ENCODE data around the gene THADA.

THADA gene

GRCh38 chr2:43459446-43460173, 136.2 kb downstream of the THADA start:
- peaks cover 6% of the 10 kb centered on the region for H3K36me3 ChIP-seq (ENCODE audit: insufficient read depth, insufficient read length, low read length)
- no peak overlapping the region for H3K9ac ChIP-seq (ENCODE audit: insufficient read length, low read depth)
- no peaks in the 10 kb centered on the region for H3K9me3 ChIP-seq (ENCODE audit: insufficient read depth, low read length)
- H3K4me3 ChIP-seq (ENCODE audit: insufficient read length, low read depth), result no peak overlapping the region
- DNase-seq (ENCODE audit: low read depth, low spot score), result no peak
- no peak for TF ChIP-seq YY1 (IDR thresholded peaks at IDR 0.05; ENCODE audit: insufficient read depth, insufficient read length)
- no peak for TF ChIP-seq SUZ12 (IDR thresholded peaks at IDR 0.05; ENCODE audit: extremely low read depth, insufficient read depth, insufficient read length)
- TF ChIP-seq ZNF274 (IDR thresholded peaks at IDR 0.05; ENCODE audit: low read depth, low read length), result no peak
- no peaks in the 10 kb centered on the region for H3K4me1 ChIP-seq (ENCODE audit: insufficient read depth, insufficient read length)
- no peaks in the 10 kb centered on the region for H3K27me3 ChIP-seq (ENCODE audit: insufficient read depth, insufficient read length)

- Histone ChIP-seq H3K9ac (ENCODE audit: insufficient read length, low read depth) (no peak overlapping the region), H3K4me3 (ENCODE audit: insufficient read length, low read depth) (no peak overlapping the region), H3K36me3 (ENCODE audit: insufficient read depth, insufficient read length, low read length) (peaks cover 6% of the 10 kb centered on the region), H3K4me1 (ENCODE audit: insufficient read depth, insufficient read length) (no peaks in the 10 kb centered on the region), H3K27me3 (ENCODE audit: insufficient read depth, insufficient read length) (no peaks in the 10 kb centered on the region), H3K9me3 (ENCODE audit: insufficient read depth, low read length) (no peaks in the 10 kb centered on the region)
- TF ChIP-seq ZNF274 (IDR thresholded peaks at IDR 0.05; ENCODE audit: low read depth, low read length), result no peak
- TF ChIP-seq SUZ12 (IDR thresholded peaks at IDR 0.05; ENCODE audit: extremely low read depth, insufficient read depth, insufficient read length), result no peak
- no peak for DNase-seq (ENCODE audit: low read depth, low spot score)
These were observed 137.7 kb downstream of the THADA start for GRCh38 chr2:43458014-43458628.

DNA sequence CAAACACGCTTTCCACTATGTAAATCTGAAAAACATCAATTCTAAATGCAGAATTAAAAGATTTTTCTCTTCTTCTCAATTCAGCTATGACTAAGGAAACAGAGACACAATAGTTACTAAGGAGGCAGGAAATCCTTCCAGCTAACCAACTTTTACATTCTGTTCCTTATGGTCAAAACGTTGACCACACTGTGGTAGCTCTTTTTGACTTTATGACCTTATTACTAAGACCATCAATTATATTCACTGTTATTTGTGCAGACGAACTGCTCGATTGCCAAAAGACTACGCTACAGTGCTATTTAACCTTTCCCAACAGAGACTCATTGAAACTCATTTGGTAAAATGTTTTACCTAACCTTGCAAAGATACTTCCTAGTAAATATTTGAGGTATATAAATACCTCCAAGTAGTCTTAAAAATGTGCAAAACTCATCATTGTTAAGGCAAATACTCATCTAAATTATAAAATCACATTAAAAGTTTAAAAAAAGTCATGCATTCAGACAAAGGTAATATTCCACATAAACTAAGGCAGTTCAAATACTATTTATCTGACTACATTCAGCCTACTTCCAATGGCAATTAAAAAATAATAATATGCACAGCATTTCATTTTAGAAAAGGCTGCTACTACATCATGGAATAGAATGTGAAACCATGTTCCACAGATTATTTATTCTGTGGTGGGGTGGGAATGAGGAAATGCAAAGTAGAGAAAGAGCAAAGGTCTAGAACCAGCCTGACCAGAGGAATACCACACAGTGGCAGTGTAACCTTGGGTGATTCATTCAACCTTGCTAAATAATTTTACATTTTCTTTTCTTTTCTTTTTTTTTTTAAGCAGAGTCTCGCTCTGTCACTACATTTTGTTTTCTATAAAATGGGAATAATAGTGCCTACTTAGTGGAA, 139.9 kb downstream of the THADA start:
- Histone ChIP-seq H3K4me1 (ENCODE audit: insufficient read depth, insufficient read length) (no peaks in the 10 kb centered on the region), H3K4me3 (ENCODE audit: insufficient read length, low read depth) (no peak overlapping the region), H3K36me3 (ENCODE audit: insufficient read depth, insufficient read length, low read length) (peaks cover 6% of the 10 kb centered on the region), H3K9me3 (ENCODE audit: insufficient read depth, low read length) (no peaks in the 10 kb centered on the region), H3K9ac (ENCODE audit: insufficient read length, low read depth) (no peak overlapping the region), H3K27me3 (ENCODE audit: insufficient read depth, insufficient read length) (no peaks in the 10 kb centered on the region)
- no peak for DNase-seq (ENCODE audit: low read depth, low spot score)
- TF ChIP-seq SUZ12 (IDR thresholded peaks at IDR 0.05; ENCODE audit: extremely low read depth, insufficient read depth, insufficient read length) (no peak), ZNF274 (IDR thresholded peaks at IDR 0.05; ENCODE audit: low read depth, low read length) (no peak), YY1 (IDR thresholded peaks at IDR 0.05; ENCODE audit: insufficient read depth, insufficient read length) (no peak)

DNA sequence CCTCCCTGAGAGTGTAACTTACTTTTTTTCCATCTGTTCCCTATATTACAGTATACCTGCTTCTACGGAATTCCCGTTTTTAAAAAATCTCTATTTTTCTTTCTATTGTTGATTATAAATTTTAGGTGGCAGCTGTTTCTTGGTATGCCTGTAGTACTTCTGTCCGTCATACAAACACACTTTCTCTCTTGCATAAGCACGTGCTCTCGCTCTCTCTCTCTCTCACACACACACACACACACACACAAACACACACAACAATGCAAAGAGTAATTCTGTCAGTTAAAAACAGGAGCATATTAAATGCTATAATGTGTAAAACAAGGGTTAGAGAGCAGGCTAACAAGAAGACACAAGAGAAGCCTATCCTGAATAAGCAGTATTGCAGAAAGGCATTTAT, 140.5 kb downstream of the THADA start:
- no peaks in the 10 kb centered on the region for H3K9me3 ChIP-seq (ENCODE audit: insufficient read depth, low read length)
- TF ChIP-seq ZNF274 (IDR thresholded peaks at IDR 0.05; ENCODE audit: low read depth, low read length) (no peak), SUZ12 (IDR thresholded peaks at IDR 0.05; ENCODE audit: extremely low read depth, insufficient read depth, insufficient read length) (no peak), YY1 (IDR thresholded peaks at IDR 0.05; ENCODE audit: insufficient read depth, insufficient read length) (no peak)
- no peak for DNase-seq (ENCODE audit: low read depth, low spot score)
- peaks cover 3% of the 10 kb centered on the region for H3K36me3 ChIP-seq (ENCODE audit: insufficient read depth, insufficient read length, low read length)
- no peaks in the 10 kb centered on the region for H3K27me3 ChIP-seq (ENCODE audit: insufficient read depth, insufficient read length)
- H3K9ac ChIP-seq (ENCODE audit: insufficient read length, low read depth), result no peak overlapping the region
- H3K4me1 ChIP-seq (ENCODE audit: insufficient read depth, insufficient read length), result no peaks in the 10 kb centered on the region
- H3K4me3 ChIP-seq (ENCODE audit: insufficient read length, low read depth), result no peak overlapping the region

GRCh38 chr2:43454791-43455190, 141.0 kb downstream of the THADA start:
- H3K27me3 ChIP-seq (ENCODE audit: insufficient read depth, insufficient read length), result no peaks in the 10 kb centered on the region
- H3K9me3 ChIP-seq (ENCODE audit: insufficient read depth, low read length), result no peaks in the 10 kb centered on the region
- peaks cover 3% of the 10 kb centered on the region for H3K36me3 ChIP-seq (ENCODE audit: insufficient read depth, insufficient read length, low read length)
- no peaks in the 10 kb centered on the region for H3K4me1 ChIP-seq (ENCODE audit: insufficient read depth, insufficient read length)
- H3K9ac ChIP-seq (ENCODE audit: insufficient read length, low read depth), result no peak overlapping the region
- no peak for DNase-seq (ENCODE audit: low read depth, low spot score)
- TF ChIP-seq ZNF274 (IDR thresholded peaks at IDR 0.05; ENCODE audit: low read depth, low read length) (no peak), YY1 (IDR thresholded peaks at IDR 0.05; ENCODE audit: insufficient read depth, insufficient read length) (no peak), SUZ12 (IDR thresholded peaks at IDR 0.05; ENCODE audit: extremely low read depth, insufficient read depth, insufficient read length) (no peak)
- H3K4me3 ChIP-seq (ENCODE audit: insufficient read length, low read depth), result no peak overlapping the region

- TF ChIP-seq ZNF274 (IDR thresholded peaks at IDR 0.05; ENCODE audit: low read depth, low read length) (no peak), SUZ12 (IDR thresholded peaks at IDR 0.05; ENCODE audit: extremely low read depth, insufficient read depth, insufficient read length) (no peak), YY1 (IDR thresholded peaks at IDR 0.05; ENCODE audit: insufficient read depth, insufficient read length) (no peak)
- Histone ChIP-seq H3K36me3 (ENCODE audit: insufficient read depth, insufficient read length, low read length) (no peaks in the 10 kb centered on the region), H3K27me3 (ENCODE audit: insufficient read depth, insufficient read length) (no peaks in the 10 kb centered on the region), H3K9me3 (ENCODE audit: insufficient read depth, low read length) (no peaks in the 10 kb centered on the region), H3K9ac (ENCODE audit: insufficient read length, low read depth) (no peak overlapping the region), H3K4me1 (ENCODE audit: insufficient read depth, insufficient read length) (no peaks in the 10 kb centered on the region), H3K4me3 (ENCODE audit: insufficient read length, low read depth) (no peak overlapping the region)
- no peak for DNase-seq (ENCODE audit: low read depth, low spot score)
These were observed 142.4 kb downstream of the THADA start for GRCh38 chr2:43453179-43454170.

Measured in NT2/D1 (cell line).